Panc1 (cell line): ENCODE measurements around the gene GRIP1. TPM values are rescaled to one million over a fixed set of nuclear protein-coding genes. Genes with fewer than 3 reads are reported as not detected.

Source experiments
- ATAC-seq: fragments of 200-7000 bp; cut with Tn5 transposase; 2 replicates; pipeline ENCODE4 v1.9.1; 2020; ENCODE audit warnings: mild to moderate bottlenecking, moderate library complexity
- BruUV-seq: library from RNA; stranded (reverse); fragments of 400-500 nt; replicated peaks from 2 replicates; lab custom pipeline; 2021; lab: Mats Ljungman, UMichigan
- CTCF ChIA-PET: fragments of 300-600 bp; sonication (Branson Sonifier 250); formaldehyde crosslinking; loops from one replicate; lab custom pipeline; 2022; ENCODE audit warnings: antibody characterized with exemption; lab: Charles Lee
- POLR2A ChIA-PET: fragments of 300-600 bp; sonication (Branson Sonifier 250); formaldehyde crosslinking; loops from one replicate; lab custom pipeline; 2022; ENCODE audit warnings: antibody characterized with exemption; lab: Charles Lee
- DNase-seq: peaks from one replicate; pipeline ENCODE4 v3.0.0-alpha.2; 2010; ENCODE audit warnings: low read depth, low spot score
- H3K27ac ChIP-seq: 2 replicates; pipeline ENCODE4 v1.5.1; 2011; ENCODE audit warnings: mild to moderate bottlenecking, low read length, inconsistent platforms
- H3K27me3 ChIP-seq: fragments of 200-500 bp; sonication (Bioruptor generic); 2 replicates; pipeline ENCODE4 v1.6.0; 2014; ENCODE audit warnings: low read length, inconsistent platforms; ENCODE audit not compliant: control insufficient read depth, insufficient read depth
- H3K36me3 ChIP-seq: fragments of 200-500 bp; sonication (Bioruptor generic); 2 replicates; pipeline ENCODE4 v1.5.1; 2014; ENCODE audit warnings: inconsistent platforms, mild to moderate bottlenecking, low read length, moderate library complexity; ENCODE audit not compliant: control insufficient read depth, insufficient read depth
- H3K4me1 ChIP-seq: 2 replicates; pipeline ENCODE4 v1.5.1; 2011; ENCODE audit warnings: inconsistent platforms, mild to moderate bottlenecking, low read length, moderate library complexity; ENCODE audit not compliant: control insufficient read depth, insufficient read depth
- H3K4me3 ChIP-seq, 2 experiments: 2 replicates each; pipeline ENCODE4 v1.5.1; 2011 to 2012; ENCODE audit warnings: low read depth in 2 of 2, low read length in 2 of 2, mild to moderate bottlenecking in 2 of 2, inconsistent platforms in 1 of 2, moderate library complexity in 1 of 2
- H3K9me3 ChIP-seq: fragments of 200-500 bp; sonication (Bioruptor generic); 2 replicates; pipeline ENCODE4 v1.5.1; 2014; ENCODE audit warnings: low read depth, mild to moderate bottlenecking, inconsistent platforms, low read length, moderate library complexity; ENCODE audit not compliant: control insufficient read depth, insufficient read depth
- POLR2AphosphoS5 ChIP-seq: IDR thresholded peaks from 2 replicates; pipeline ENCODE4 v1.6.1; 2012; ENCODE audit warnings: mild to moderate bottlenecking, low read depth, low read length, moderate library complexity
- SIN3A ChIP-seq: IDR thresholded peaks from 2 replicates; pipeline ENCODE4 v1.6.1; 2012; ENCODE audit warnings: low read depth, mild to moderate bottlenecking, low read length, moderate library complexity, borderline replicate concordance; ENCODE audit not compliant: insufficient read depth
- TCF7L2 ChIP-seq: IDR thresholded peaks from 2 replicates; pipeline ENCODE4 v1.6.1; 2011; ENCODE audit warnings: mild to moderate bottlenecking, low read depth, low read length, inconsistent platforms
- in situ Hi-C: cut with HindIII; loops from 2 replicates; pipeline ENCODE4 v1.10.0; 2016; ENCODE audit warnings: low sequenced_read_pairs, low pct_unique_long_range_greater_than_20kb
- intact Hi-C: fragments of 100-400 bp; cut with micrococcal nuclease; formaldehyde crosslinking; loops from one replicate; pipeline ENCODE4 v1.10.0; 2022; ENCODE audit not compliant: unreplicated experiment
- total RNA-seq: library from RNA; stranded (reverse); gene quantifications from one replicate; pipeline ENCODE4 v1.2.1, GENCODE V29; 2021; ENCODE audit not compliant: unreplicated experiment
- TF ChIP-seq, protein P1 (sequence below): fragments of 450-650 bp; IDR thresholded peaks from 2 replicates; pipeline ENCODE4 v1.5.1; 2017; ENCODE audit warnings: mild to moderate bottlenecking
- TF ChIP-seq, protein P2 (sequence below), 2 experiments: IDR thresholded peaks; 2 replicates each; pipeline ENCODE4 v1.6.1; 2011 to 2012; ENCODE audit warnings: low read depth in 2 of 2, control low read depth in 1 of 2, low read length in 1 of 2, mild to moderate bottlenecking in 1 of 2, moderate library complexity in 1 of 2; ENCODE audit not compliant: insufficient read depth in 1 of 2

Gene GRIP1
- total RNA-seq, 1 experiment from 2014 or later = 9.2 TPM

DNA sequence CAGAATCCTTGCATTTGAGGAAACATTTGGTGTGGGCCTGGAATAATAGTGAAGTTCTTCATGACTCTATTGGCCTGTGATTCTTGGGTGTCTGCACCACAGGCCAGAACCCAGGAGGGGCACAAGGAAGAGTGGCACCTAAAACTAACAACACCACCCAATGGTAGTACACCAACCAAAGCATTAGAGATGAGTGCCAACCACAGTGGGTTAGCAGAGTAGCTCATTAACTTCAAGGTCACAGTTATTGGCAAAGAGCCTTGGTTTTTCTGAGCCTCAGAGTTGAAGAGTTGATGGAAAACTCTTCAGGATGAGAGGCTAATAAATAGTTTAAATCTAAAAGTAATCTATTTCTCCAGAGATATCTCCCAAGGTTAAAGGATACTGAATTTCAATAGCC is 319.6 kb downstream of the GRIP1 start:
- CTCF ChIA-PET = no interaction called here
- intact Hi-C loops = no loop called here
- H3K36me3 ChIP-seq = no peaks in the 10 kb centered on the region
- in situ Hi-C loops = no loop called here
- no peak for ATAC-seq
- POLR2A ChIA-PET = no interaction called here
- H3K27me3 ChIP-seq = no peaks in the 10 kb centered on the region
- no TSS peak for BruUV-seq
- no peaks in the 10 kb centered on the region for H3K9me3 ChIP-seq
- H3K4me3 ChIP-seq = no peak overlapping the region
- H3K4me1 ChIP-seq = no peaks in the 10 kb centered on the region
- DNase-seq = no peak
- TF ChIP-seq POLR2AphosphoS5 (no peak), SIN3A (no peak), TCF7L2 (no peak)
- TF ChIP-seq, protein P1, sequence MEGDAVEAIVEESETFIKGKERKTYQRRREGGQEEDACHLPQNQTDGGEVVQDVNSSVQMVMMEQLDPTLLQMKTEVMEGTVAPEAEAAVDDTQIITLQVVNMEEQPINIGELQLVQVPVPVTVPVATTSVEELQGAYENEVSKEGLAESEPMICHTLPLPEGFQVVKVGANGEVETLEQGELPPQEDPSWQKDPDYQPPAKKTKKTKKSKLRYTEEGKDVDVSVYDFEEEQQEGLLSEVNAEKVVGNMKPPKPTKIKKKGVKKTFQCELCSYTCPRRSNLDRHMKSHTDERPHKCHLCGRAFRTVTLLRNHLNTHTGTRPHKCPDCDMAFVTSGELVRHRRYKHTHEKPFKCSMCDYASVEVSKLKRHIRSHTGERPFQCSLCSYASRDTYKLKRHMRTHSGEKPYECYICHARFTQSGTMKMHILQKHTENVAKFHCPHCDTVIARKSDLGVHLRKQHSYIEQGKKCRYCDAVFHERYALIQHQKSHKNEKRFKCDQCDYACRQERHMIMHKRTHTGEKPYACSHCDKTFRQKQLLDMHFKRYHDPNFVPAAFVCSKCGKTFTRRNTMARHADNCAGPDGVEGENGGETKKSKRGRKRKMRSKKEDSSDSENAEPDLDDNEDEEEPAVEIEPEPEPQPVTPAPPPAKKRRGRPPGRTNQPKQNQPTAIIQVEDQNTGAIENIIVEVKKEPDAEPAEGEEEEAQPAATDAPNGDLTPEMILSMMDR = no peak
- TF ChIP-seq, protein P2, sequence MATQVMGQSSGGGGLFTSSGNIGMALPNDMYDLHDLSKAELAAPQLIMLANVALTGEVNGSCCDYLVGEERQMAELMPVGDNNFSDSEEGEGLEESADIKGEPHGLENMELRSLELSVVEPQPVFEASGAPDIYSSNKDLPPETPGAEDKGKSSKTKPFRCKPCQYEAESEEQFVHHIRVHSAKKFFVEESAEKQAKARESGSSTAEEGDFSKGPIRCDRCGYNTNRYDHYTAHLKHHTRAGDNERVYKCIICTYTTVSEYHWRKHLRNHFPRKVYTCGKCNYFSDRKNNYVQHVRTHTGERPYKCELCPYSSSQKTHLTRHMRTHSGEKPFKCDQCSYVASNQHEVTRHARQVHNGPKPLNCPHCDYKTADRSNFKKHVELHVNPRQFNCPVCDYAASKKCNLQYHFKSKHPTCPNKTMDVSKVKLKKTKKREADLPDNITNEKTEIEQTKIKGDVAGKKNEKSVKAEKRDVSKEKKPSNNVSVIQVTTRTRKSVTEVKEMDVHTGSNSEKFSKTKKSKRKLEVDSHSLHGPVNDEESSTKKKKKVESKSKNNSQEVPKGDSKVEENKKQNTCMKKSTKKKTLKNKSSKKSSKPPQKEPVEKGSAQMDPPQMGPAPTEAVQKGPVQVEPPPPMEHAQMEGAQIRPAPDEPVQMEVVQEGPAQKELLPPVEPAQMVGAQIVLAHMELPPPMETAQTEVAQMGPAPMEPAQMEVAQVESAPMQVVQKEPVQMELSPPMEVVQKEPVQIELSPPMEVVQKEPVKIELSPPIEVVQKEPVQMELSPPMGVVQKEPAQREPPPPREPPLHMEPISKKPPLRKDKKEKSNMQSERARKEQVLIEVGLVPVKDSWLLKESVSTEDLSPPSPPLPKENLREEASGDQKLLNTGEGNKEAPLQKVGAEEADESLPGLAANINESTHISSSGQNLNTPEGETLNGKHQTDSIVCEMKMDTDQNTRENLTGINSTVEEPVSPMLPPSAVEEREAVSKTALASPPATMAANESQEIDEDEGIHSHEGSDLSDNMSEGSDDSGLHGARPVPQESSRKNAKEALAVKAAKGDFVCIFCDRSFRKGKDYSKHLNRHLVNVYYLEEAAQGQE (IDR thresholded peaks at IDR 0.05; ENCODE audit: insufficient read depth in 1 of 2, low read depth in 2 of 2, low read length in 1 of 2) = no peak
- no peak overlapping the region for H3K27ac ChIP-seq

DNA sequence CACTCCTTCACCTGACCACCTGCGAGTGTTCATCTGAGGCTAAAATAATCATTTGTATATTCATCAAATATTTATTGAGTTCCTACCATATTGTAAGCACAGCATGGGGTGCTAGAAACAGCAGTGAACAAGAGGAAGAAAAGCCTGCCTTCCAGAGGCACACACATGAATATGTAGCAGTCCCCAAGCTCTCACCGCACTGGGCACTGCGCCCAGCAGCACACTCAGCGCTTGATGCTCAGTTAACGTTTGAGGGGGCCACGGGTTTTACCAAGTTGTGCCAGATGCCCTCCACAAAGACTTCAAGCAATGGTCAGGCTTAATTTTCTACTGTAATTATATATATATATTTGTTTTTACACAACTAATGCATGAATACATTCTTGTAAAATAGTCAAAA is 324.6 kb downstream of the GRIP1 start:
- in situ Hi-C loops (no loop called here), intact Hi-C loops (loop anchor here (5.0 kb wide), 1 partner anchor 338 kb away; no protein-coding TSS in a partner anchor)
- no peak overlapping the region for H3K27ac ChIP-seq
- no peaks in the 10 kb centered on the region for H3K9me3 ChIP-seq
- CTCF ChIA-PET = no interaction called here
- H3K4me3 ChIP-seq = no peak overlapping the region
- no peaks in the 10 kb centered on the region for H3K36me3 ChIP-seq
- no peaks in the 10 kb centered on the region for H3K4me1 ChIP-seq
- ATAC-seq = no peak
- no TSS peak for BruUV-seq
- no peak for DNase-seq
- H3K27me3 ChIP-seq = no peaks in the 10 kb centered on the region
- POLR2A ChIA-PET = interaction anchor here (0.7 kb wide), 1 partner anchor 164 kb away, joined by 4 read pairs; no protein-coding TSS in a partner anchor
- TF ChIP-seq SIN3A (no peak), TCF7L2 (no peak)
- TF ChIP-seq, protein P2 (IDR thresholded peaks at IDR 0.05; ENCODE audit: insufficient read depth in 1 of 2, low read depth in 2 of 2, low read length in 1 of 2) = no peak
- TF ChIP-seq, protein P1 = no peak
